Muscle layer of duodenum (tissue), 2 donors: ENCODE results near the gene SBNO1.
A peak's percentile ranks its signal among the peaks of the same experiment; 100 is the strongest.

Source experiments
- H3K27ac ChIP-seq: one replicate; pipeline ENCODE4 v1.7.0; 2013; ENCODE audit warnings: mild to moderate bottlenecking, low read length
- H3K27me3 ChIP-seq: one replicate; pipeline ENCODE4 v1.7.0; 2013; ENCODE audit warnings: low read depth, mild to moderate bottlenecking, control low read depth, low read length
- H3K36me3 ChIP-seq, 2 donors: one replicate each; pipeline ENCODE4 v1.7.0; 2013; ENCODE audit warnings: low read length in 2 of 2, control low read depth in 1 of 2, mild to moderate bottlenecking in 1 of 2; ENCODE audit not compliant: insufficient read depth in 2 of 2, control insufficient read depth in 1 of 2
- H3K4me1 ChIP-seq, 2 donors: one replicate each; pipeline ENCODE4 v1.7.0; 2013; ENCODE audit warnings: low read length in 2 of 2, mild to moderate bottlenecking in 2 of 2, control low read depth in 1 of 2, moderate library complexity in 1 of 2; ENCODE audit not compliant: insufficient read depth in 2 of 2, control insufficient read depth in 1 of 2
- H3K4me3 ChIP-seq, 2 donors: one replicate each; pipeline ENCODE4 v1.7.0; 2013; ENCODE audit warnings: low read length in 2 of 2, low read depth in 1 of 2, mild to moderate bottlenecking in 1 of 2
- H3K9me3 ChIP-seq, 2 donors: one replicate each; pipeline ENCODE4 v1.7.0; 2013; ENCODE audit warnings: low read length in 2 of 2, control low read depth in 1 of 2, mild to moderate bottlenecking in 1 of 2; ENCODE audit not compliant: control insufficient read depth in 1 of 2
- donor health status: healthy.

The SBNO1 gene

DNA sequence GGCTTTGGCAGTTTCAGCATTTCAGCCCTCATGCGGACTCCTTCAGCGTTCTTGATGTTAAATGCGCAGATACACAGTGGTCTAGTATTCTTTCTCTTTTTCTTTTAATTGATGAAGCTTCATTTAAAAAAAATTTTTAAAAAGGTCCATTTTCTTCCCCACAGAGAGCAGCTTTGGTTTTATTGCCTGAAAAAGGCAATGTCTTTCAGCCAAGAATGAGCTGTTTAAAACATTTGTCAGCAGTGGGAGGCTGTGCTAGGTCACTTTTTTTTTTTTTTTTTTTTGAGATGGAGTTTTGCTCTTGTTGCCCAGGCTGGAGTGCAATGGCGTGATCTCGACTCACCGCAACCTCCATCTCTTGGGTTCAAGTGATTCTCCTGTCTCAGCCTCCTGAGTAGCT is 32.8 kb upstream of the SBNO1 start:
- H3K27ac ChIP-seq: no peak overlapping the region
- H3K9me3 ChIP-seq: no peaks in the 10 kb centered on the region
- peaks cover 29 to 54% of the 10 kb centered on the region in 2 donors for H3K36me3 ChIP-seq
- H3K27me3 ChIP-seq: no peaks in the 10 kb centered on the region
- no peak overlapping the region for H3K4me3 ChIP-seq
- H3K4me1 ChIP-seq: peaks cover 3 to 30% of the 10 kb centered on the region in 2 donors

DNA sequence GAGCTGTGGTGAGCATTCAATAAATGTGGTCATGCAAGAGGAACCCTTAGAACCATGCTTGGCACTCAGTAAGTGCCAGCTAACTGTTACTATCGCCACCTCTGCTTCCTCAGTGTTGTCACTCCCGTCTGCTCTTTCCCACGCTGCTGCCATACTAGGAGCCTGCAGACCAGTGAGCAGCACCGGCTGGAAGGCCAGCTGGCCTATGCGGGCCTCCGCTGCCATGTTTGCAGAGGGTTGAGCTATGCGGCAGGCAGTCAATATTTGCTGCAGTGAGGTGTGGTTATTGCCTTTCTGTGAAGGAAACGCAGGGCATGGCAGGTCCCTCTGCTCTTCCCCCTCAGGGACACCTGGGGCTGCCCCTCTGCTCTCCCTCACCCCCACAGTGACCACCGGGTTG is 32.3 kb upstream of the SBNO1 start:
- Histone ChIP-seq H3K4me3 (no peak overlapping the region), H3K9me3 (no peaks in the 10 kb centered on the region), H3K4me1 (peaks cover 3 to 34% of the 10 kb centered on the region in 2 donors), H3K27me3 (no peaks in the 10 kb centered on the region), H3K27ac (no peak overlapping the region), H3K36me3 (peaks cover 29 to 58% of the 10 kb centered on the region in 2 donors)

DNA sequence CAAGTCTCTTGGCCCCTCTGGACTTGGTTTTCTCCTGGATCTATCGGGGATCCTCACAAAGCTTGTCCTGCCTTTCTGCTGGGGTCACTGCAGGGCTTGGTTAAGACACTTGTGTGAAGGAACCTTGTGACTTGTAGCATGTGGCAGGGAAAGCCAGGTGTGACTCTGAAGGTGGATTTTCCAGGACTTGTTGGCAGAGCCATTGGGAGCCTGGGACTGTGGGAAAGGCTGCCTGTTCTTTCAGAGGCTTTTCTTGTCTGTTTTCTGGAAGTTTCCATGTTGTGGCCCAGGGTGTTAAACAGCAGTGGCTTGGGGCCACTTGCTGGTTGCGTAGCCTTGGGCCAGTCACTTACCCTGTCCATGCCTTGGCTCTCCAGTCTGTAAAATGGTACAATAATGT is 31.9 kb upstream of the SBNO1 start:
- H3K27me3 ChIP-seq: no peaks in the 10 kb centered on the region
- no peak overlapping the region for H3K4me3 ChIP-seq
- H3K9me3 ChIP-seq: no peaks in the 10 kb centered on the region
- H3K36me3 ChIP-seq: peaks cover 33 to 62% of the 10 kb centered on the region in 2 donors
- H3K27ac ChIP-seq: no peak overlapping the region
- H3K4me1 ChIP-seq: peaks cover 3 to 38% of the 10 kb centered on the region in 2 donors

DNA sequence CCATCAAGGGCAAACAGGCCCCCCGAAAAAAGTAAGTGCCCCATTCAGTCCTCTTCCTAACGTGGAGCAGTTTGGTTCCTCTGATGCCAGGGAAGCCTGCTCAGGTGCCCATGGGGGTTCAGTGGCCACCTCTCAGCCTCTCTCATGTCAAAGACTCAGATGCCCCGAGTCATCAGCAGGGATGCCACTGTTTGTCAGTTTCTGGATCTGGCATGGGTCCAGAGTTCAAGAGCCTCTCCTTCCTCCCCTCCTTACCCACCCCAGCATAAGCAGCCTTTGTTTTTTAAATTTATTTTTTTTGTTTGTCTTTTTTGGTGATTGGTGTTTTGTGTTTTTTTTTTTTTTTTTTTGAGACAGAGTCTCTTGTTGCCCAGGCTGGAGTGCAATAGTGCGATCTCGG is 30.6 kb upstream of the SBNO1 start:
- Histone ChIP-seq H3K27me3 (no peaks in the 10 kb centered on the region), H3K27ac (no peak overlapping the region), H3K4me3 (no peak overlapping the region), H3K36me3 (peaks cover 35 to 65% of the 10 kb centered on the region in 2 donors), H3K4me1 (peaks cover 6 to 51% of the 10 kb centered on the region in 2 donors), H3K9me3 (no peaks in the 10 kb centered on the region)

DNA sequence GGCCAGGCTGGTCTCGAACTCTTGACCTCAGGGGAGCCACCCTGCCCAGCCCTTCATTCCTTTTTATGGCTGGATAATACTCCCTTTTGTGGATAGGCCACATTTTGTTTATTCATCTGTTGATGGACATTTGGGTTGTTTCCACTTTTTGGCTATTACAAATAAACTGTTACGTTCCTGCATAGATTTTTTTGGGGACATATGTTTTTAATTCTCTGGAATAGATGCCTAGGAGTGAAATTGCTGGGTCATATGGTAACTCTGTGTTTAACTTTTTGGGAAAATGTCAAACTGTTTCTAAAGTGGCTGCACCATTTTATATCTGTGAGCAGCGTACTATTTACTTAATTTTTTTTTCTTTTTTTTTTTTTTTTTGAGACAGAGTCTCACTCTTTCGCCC is 29.1 kb upstream of the SBNO1 start:
- H3K4me1 ChIP-seq: peaks cover 6 to 49% of the 10 kb centered on the region in 2 donors
- H3K36me3 ChIP-seq: peaks cover 35 to 58% of the 10 kb centered on the region in 2 donors
- no peak overlapping the region for H3K27ac ChIP-seq
- H3K27me3 ChIP-seq: no peaks in the 10 kb centered on the region
- H3K9me3 ChIP-seq: no peaks in the 10 kb centered on the region
- no peak overlapping the region for H3K4me3 ChIP-seq

DNA sequence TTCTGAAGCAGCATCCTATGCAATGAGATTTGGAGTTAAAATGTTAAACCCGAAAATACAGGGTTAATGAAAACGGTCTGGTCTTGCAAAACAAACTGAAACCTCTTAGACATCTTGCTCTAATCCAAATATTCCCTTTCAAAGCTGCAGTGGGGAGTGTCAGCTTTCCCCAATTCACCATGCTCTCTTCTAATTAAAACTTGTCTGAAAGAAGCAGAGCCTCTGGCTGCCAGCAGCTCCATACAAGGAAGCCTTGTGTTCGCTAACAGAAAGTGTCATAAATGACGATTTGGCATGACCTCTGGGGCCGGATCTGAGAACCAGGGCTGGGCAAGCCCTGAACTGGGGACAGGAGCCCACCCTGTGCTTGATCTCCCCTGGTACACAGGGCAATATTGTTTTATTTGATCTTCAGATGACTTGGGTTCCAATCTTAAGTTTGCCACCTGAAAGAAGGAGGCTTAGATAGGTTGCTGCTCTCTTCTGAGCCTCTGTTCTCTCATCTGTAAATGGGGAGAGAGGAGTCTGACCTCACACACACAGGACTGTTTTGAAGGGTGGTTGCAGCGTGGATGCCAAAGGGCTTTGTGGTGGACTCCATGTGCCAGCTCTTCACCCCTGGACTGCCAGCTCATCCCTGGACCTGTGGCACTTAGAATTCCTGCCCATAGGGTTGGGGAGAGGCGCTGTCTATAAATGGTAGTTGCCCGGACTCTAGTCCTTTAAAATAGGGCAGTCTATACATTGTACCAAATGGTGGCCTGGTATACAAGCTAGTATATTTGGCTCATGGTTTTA is 27.1 kb upstream of the SBNO1 start:
- Histone ChIP-seq H3K4me3 (no peak overlapping the region), H3K9me3 (no peaks in the 10 kb centered on the region), H3K27me3 (no peaks in the 10 kb centered on the region), H3K4me1 (peaks cover 13 to 42% of the 10 kb centered on the region in 2 donors), H3K27ac (peak overlapping the region; percentile 39), H3K36me3 (peaks cover 29 to 44% of the 10 kb centered on the region in 2 donors)

DNA sequence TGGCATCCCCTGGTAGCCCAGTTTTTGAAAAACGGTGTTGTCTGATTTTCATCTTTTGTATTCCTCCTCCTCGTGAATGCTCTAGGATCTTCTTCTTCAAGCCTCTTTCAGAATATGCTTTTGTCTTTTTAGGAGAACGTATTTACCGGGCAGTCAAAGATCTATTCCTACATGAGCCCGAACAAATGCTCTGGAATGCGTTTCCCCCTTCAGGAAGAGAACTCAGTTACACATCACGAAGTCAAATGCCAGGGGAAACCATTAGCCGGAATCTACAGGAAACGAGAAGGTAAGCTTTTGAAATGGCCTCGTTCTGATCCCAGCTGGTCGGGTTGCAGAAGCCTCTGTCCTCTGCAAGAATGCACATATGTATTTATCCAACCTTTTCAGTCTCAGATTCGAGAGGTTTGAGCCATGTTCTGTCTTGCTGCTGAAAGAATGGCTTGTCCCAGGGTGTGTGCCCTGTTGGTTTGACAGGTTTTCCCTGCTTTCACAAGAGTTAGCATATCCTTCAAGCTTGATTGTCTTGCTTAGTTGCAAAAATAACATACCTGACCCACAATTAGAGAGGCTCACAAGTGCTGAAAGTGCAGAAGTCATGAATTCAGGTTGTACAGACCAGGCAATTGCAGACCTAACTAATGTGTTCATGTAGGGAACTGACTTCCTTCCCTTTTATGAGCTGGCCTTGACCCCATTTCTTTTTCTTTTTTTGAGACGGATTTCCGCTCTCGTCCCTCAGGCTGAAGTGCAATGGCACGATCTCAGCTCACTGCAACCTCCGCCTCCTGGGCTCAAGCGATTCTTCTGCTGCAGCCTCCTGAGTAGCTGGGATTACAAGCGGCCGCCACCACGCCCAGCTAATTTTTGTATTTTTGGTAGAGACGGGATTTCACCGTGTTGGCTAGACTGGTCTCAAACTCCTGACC is 26.1 kb upstream of the SBNO1 start:
- Histone ChIP-seq H3K4me1 (peaks cover 13 to 38% of the 10 kb centered on the region in 2 donors), H3K27me3 (no peaks in the 10 kb centered on the region), H3K36me3 (peaks cover 20 to 34% of the 10 kb centered on the region in 2 donors), H3K27ac (peak overlapping the region; percentile 14), H3K4me3 (peak overlapping the region; percentile 56 to 71), H3K9me3 (no peaks in the 10 kb centered on the region)

DNA sequence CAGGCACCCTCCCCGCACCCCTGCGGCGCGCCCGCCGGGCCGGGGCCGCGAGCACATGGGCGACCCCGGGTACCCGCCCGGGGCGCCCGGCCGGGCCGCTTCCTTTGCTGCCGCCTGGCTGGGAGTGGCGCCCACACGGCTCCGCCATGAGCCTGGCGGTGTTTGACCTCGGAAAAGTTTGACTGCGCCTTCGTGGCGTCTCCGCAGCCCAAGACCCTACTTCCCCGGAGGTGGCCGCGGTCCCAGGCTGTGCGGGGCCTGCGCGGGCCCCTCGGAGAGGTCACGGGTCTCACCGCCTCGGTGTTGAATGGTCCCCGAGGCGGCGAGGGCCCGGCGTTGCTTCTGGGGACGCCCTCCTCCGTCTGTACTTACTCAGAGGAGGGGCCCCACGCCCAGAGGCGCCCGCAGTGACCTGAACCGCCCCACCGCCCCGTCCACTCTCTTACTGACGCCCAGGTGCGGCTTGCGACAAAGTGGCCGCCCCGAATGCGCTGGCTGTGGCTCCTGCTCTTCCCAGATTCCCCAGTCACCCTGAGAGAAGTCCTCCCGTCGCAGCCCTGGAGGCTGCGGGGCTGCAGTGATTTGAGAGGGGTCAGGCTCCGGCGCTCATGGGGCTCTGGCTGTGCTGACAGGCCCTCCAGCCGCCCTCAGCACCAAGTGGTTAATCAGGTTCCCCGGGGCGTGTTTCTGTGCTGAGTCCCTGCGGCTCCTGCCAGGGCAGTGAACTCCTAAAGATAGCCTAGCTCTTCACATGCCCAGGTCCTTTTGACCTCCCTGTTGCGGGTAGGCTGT is 25.1 kb upstream of the SBNO1 start:
- Histone ChIP-seq H3K36me3 (peaks cover 14 to 28% of the 10 kb centered on the region in 2 donors), H3K27ac (peak overlapping the region; percentile 14), H3K9me3 (no peaks in the 10 kb centered on the region), H3K4me1 (peaks cover 13 to 43% of the 10 kb centered on the region in 2 donors), H3K4me3 (peak overlapping the region; percentile 56 to 71), H3K27me3 (no peaks in the 10 kb centered on the region)

DNA sequence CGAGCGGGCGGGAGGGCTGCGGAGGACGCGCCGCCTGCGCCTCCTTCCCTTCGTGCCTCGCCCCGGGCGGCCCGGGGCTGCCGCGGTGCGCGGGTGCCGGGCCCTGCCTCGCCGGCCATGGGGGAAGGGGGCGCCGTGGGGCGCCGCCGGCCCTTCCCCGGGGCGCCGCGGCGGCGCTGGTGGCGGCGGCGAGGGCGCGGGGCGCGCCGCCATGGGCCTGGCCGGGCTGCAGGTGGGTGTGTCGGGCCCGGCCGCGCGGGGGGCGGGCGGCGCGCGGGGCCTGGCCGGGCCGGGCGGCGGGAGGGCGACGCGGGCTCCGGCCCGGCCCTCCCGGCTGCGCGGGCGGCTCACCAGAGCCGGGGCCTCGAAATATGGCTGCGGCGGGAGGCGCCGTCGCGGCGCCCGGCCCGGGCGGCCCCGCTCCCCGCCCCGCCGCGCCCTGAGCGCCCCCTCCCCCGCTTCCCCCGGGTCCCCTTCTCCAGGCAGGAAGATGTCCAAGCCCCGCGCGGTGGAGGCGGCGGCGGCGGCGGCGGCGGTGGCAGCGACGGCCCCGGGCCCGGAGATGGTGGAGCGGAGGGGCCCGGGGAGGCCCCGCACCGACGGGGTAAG is 24.4 kb upstream of the SBNO1 start:
- H3K9me3 ChIP-seq: no peaks in the 10 kb centered on the region
- H3K4me3 ChIP-seq: peak overlapping the region in 1 of 2 donors; percentile 71
- H3K27me3 ChIP-seq: no peaks in the 10 kb centered on the region
- H3K4me1 ChIP-seq: peaks cover 13 to 46% of the 10 kb centered on the region in 2 donors
- H3K27ac ChIP-seq: no peak overlapping the region
- peaks cover 9 to 22% of the 10 kb centered on the region in 2 donors for H3K36me3 ChIP-seq

DNA sequence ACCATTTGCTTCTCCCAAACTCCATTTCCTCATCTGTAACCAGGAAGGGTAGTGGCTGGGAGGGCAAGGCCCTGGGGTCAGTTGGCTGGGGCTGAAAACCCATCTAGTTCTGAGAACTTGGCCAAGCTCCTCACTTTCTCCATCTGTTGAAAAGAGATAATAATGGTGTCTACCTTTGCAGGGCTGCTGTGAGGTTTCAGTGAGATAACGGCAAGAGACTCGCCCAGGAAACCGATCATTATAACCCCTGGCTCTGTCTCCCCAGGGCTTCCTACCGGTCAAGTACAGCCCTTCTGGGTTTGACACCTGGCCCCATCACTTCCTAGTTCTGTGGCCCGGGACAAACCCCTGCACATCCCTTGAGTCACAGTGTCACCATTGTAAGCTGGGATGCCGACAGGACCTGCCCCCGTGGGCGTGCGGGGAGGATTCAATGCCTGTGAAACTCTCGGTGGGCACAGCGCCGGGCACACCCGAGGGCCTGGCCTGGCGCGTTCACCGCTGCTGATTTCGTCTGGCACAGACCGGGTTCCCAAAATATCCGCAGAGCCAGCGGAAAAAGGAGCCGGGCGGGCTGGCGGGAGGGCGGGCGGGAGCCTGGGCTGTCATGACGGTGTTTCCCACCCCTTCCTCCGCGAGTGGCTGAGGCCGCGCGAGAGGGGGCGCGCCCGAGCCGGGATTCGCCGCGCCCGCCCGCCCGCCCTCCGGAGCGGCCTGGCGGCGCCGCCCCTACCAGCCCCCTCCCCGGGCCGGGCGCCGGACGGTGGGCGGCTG is 23.7 kb upstream of the SBNO1 start:
- H3K4me1 ChIP-seq: peaks cover 13 to 46% of the 10 kb centered on the region in 2 donors
- H3K36me3 ChIP-seq: peaks cover 9 to 17% of the 10 kb centered on the region in 2 donors
- H3K4me3 ChIP-seq: peak overlapping the region; percentile 71 to 83

More for the DNA sequence above, 23.7 kb upstream of the SBNO1 start:
- Histone ChIP-seq H3K27me3 (no peaks in the 10 kb centered on the region), H3K9me3 (no peaks in the 10 kb centered on the region), H3K27ac (peak overlapping the region; percentile 83)
